K562 (cell line): Measurements from ENCODE around the gene TMEM39B. TPM values are rescaled to one million over a fixed set of nuclear protein-coding genes. Genes with fewer than 3 reads are reported as not detected.

Source experiments
- ATAC-seq: fragments of 200-7000 bp; cut with Tn5 transposase; 3 replicates; pipeline ENCODE4 v1.9.1; 2020; ENCODE audit warnings: moderate library complexity
- BruUV-seq: library from RNA; stranded (reverse); fragments of 400-500 nt; replicated peaks from 2 replicates; lab custom pipeline; 2021; lab: Mats Ljungman, UMichigan
- CTCF ChIA-PET: fragments of 300-600 bp; formaldehyde crosslinking; extraction: SDS; loops from one replicate; lab custom pipeline; 2021; ENCODE audit warnings: low intra/inter-chr PET ratio; lab: Yijun Ruan, JAX
- POLR2A ChIA-PET: fragments of 300-600, 350-650 bp; sonication (Branson Sonifier 250); formaldehyde crosslinking; extraction: SDS; loops from one replicate; lab custom pipeline; 2021; ENCODE audit warnings: antibody characterized with exemption, inconsistent platforms; lab: Yijun Ruan, JAX
- DNase-seq, 4 experiments: peaks; one replicate each; pipeline versions ENCODE4 v3.0.0 to v3.0.0-alpha.2; 2011 to 2018; ENCODE audit warnings: low spot score in 3 of 4, mixed read lengths in 3 of 4; ENCODE audit errors: extremely low read depth in 1 of 4
- FAIRE-seq: peaks from 2 replicates; lab custom pipeline; 2011; peaks lifted over from hg19 to GRCh38; lab: Jason Lieb, UNC
- H2AFZ ChIP-seq: 2 replicates; pipeline ENCODE4 v1.6.0; 2011; ENCODE audit warnings: low read depth, low read length, control low read depth, inconsistent platforms
- H3K27ac ChIP-seq: fragments of 200-600 bp; 3 replicates; pipeline ENCODE4 v1.8.0; 2011; ENCODE audit warnings: low read depth, mild to moderate bottlenecking, control low read depth, inconsistent platforms, low read length, moderate library complexity, mixed read lengths; ENCODE audit errors: extremely low read depth
- H3K27me3 ChIP-seq, 2 experiments: fragments of 300-600 bp in 1 of 2; 2 replicates in 1 of 2; 3 replicates in 1 of 2; pipeline versions ENCODE4 v1.6.0 to v1.8.0; 2011; ENCODE audit warnings: inconsistent platforms in 2 of 2, low read length in 2 of 2, mild to moderate bottlenecking in 1 of 2, mixed read lengths in 1 of 2, moderate library complexity in 1 of 2; ENCODE audit not compliant: control insufficient read depth in 2 of 2, insufficient read depth in 2 of 2
- H3K36me3 ChIP-seq: fragments of 300-600 bp; 3 replicates; pipeline ENCODE4 v1.8.0; 2011; ENCODE audit warnings: mild to moderate bottlenecking, low read length, inconsistent platforms; ENCODE audit not compliant: control insufficient read depth, insufficient read depth
- H3K4me1 ChIP-seq, 2 experiments: fragments of 200-600 bp in 1 of 2; replicated peaks in 1 of 2; 2 replicates in 1 of 2; 3 replicates in 1 of 2; pipeline versions ENCODE4 v1.5.1 to v1.8.0; 2011; ENCODE audit warnings: inconsistent platforms in 2 of 2, low read length in 2 of 2, mild to moderate bottlenecking in 1 of 2, mixed read lengths in 1 of 2, moderate library complexity in 1 of 2; ENCODE audit not compliant: control insufficient read depth in 2 of 2, insufficient read depth in 2 of 2
- H3K4me2 ChIP-seq: 2 replicates; pipeline ENCODE4 v1.6.1; 2011; ENCODE audit warnings: low read length, control low read depth, inconsistent platforms, mixed read lengths; ENCODE audit not compliant: insufficient read depth
- H3K4me3 ChIP-seq: fragments of 200-600 bp; sonication (generic), shearing (Covaris generic); 2 replicates; pipeline ENCODE4 v1.5.1; 2016; ENCODE audit warnings: control low read depth, inconsistent platforms
- H3K79me2 ChIP-seq: fragments of 200-600 bp; 3 replicates; pipeline ENCODE4 v1.8.0; 2011; ENCODE audit warnings: low read length, inconsistent platforms; ENCODE audit not compliant: control insufficient read depth, insufficient read depth
- H3K9ac ChIP-seq, 2 experiments: 2 replicates each; pipeline versions ENCODE4 v1.6.0 to v1.6.1; 2011; ENCODE audit warnings: low read depth in 2 of 2, low read length in 2 of 2, control low read depth in 1 of 2, inconsistent platforms in 1 of 2, mild to moderate bottlenecking in 1 of 2, mixed read lengths in 1 of 2; ENCODE audit not compliant: insufficient read depth in 1 of 2
- H3K9me1 ChIP-seq: one replicate; pipeline ENCODE4 v1.6.0; 2011; ENCODE audit warnings: inconsistent platforms, mild to moderate bottlenecking, low read length, moderate library complexity; ENCODE audit not compliant: control insufficient read depth, insufficient read depth
- H3K9me3 ChIP-seq: replicated peaks from 2 replicates; pipeline ENCODE4 v1.5.1; 2011; ENCODE audit warnings: low read depth, low read length, inconsistent platforms; ENCODE audit not compliant: control insufficient read depth, insufficient read depth
- H4K20me1 ChIP-seq: replicated peaks from 2 replicates; pipeline ENCODE4 v1.6.1; 2011; ENCODE audit warnings: low read length, inconsistent platforms, mixed read lengths; ENCODE audit not compliant: control insufficient read depth, insufficient read depth
- E4F1 ChIP-seq: fragments of 250-450 bp; sonication (Bioruptor Pico); IDR thresholded peaks from 2 replicates; pipeline ENCODE4 v1.5.0; 2021; ENCODE audit warnings: mild to moderate bottlenecking, borderline replicate concordance
- FIP1L1 ChIP-seq: fragments of 200-400 bp; formaldehyde crosslinking; IDR thresholded peaks from 2 replicates; pipeline ENCODE4 v1.6.1; 2018; ENCODE audit warnings: mild to moderate bottlenecking, low read depth, low read length; ENCODE audit not compliant: poor library complexity, severe bottlenecking
- KDM5B ChIP-seq: fragments of 200-600 bp; sonication (generic); IDR thresholded peaks from 2 replicates; pipeline ENCODE4 v1.6.1; 2012; ENCODE audit warnings: low read depth, mild to moderate bottlenecking, moderate library complexity, low read length, control low read depth, inconsistent platforms; ENCODE audit not compliant: insufficient replicate concordance
- MYNN ChIP-seq, 2 experiments: sonication (generic); formaldehyde crosslinking in 1 of 2; IDR thresholded peaks; 2 replicates each; pipeline versions ENCODE4 v1.5.0 to v1.6.1; 2016 to 2020; ENCODE audit warnings: antibody characterized with exemption in 1 of 2, missing genetic modification reagents in 1 of 2
- PML ChIP-seq: IDR thresholded peaks from 2 replicates; pipeline ENCODE4 v1.6.1; 2012; ENCODE audit warnings: low read length, inconsistent platforms
- POLR2A ChIP-seq: fragments of 450-650 bp; conservative IDR thresholded peaks from 2 replicates; pipeline ENCODE4 v1.6.1; 2016
- POLR2AphosphoS2 ChIP-seq: IDR thresholded peaks from 2 replicates; pipeline ENCODE4 v1.6.1; 2012; ENCODE audit warnings: low read length, improper control_type of control experiment
- SP1 ChIP-seq: sonication (generic); formaldehyde crosslinking; IDR thresholded peaks from 2 replicates; pipeline ENCODE4 v1.8.1; 2022; ENCODE audit warnings: mild to moderate bottlenecking, missing genetic modification reagents
- ZBTB2 ChIP-seq: fragments of 450-650 bp; IDR thresholded peaks from 2 replicates; pipeline ENCODE4 v1.6.1; 2016; ENCODE audit warnings: antibody characterized with exemption
- ZNF518B ChIP-seq: fragments of 250-450 bp; sonication (Bioruptor Pico); IDR thresholded peaks from 2 replicates; pipeline ENCODE4 v1.5.0; 2021; ENCODE audit warnings: mild to moderate bottlenecking, moderate library complexity
- WGBS: fragments of 100-300 bp; shearing (Covaris generic); methylation state at CpG from one replicate; pipeline ENCODE4 v1.1.6; 2016; ENCODE audit warnings: low coverage, mixed read lengths; ENCODE audit not compliant: insufficient coverage; ENCODE audit errors: missing lambda C conversion rate; 5-methylcytosine and 5-hydroxymethylcytosine counted together
- in situ Hi-C: fragments of 300-500 bp; cut with MboI; formaldehyde crosslinking; loops from 4 replicates; pipeline ENCODE4 v1.15.0; 2018; ENCODE audit warnings: inconsistent platforms, mixed read lengths
- intact Hi-C: fragments of 100-400 bp; cut with micrococcal nuclease; formaldehyde crosslinking; loops from 2 replicates; pipeline ENCODE4 v1.14.2; 2022
- polyA plus RNA-seq, 8 experiments: library from polyadenylated mRNA; depleted of rRNA in 4 of 8; stranded (reverse) in 5 of 8; unstranded in 3 of 8; fragments of >200 nt; fragmentation: Nextera tagmentation in 2 of 8; fragmentation: Illumina TruSeq in 1 of 8; extraction: Ambion mirVana in 2 of 8; extraction: Trizol in 1 of 8; gene quantifications; 2 replicates each; pipeline versions ENCODE4 v1.2.1 to v1.2.3, GENCODE V29; 2011 to 2014; ENCODE audit warnings: inconsistent platforms in 1 of 8, missing spikeins in 1 of 8
- total RNA-seq, 7 experiments: library from RNA; depleted of rRNA in 6 of 7; stranded (reverse); fragments of >200 nt in 6 of 7; fragmentation: Illumina TruSeq in 2 of 7; extraction: Trizol in 2 of 7; gene quantifications; 2 replicates each; pipeline versions ENCODE4 v1.2.1 to v1.2.3, GENCODE V29; 2011 to 2021; ENCODE audit warnings: low replicate concordance in 1 of 7

The TMEM39B gene
- total and polyA plus RNA-seq, 9 of the 15 experiments (the other 6 are each of a cell fraction or from before 2014, with no cell fraction given), result 0.92 to 28.5 (median 9.7) TPM

GRCh38 chr1:32060914-32061313 lies 11.8 kb upstream of the TMEM39B start (continued):
- TF ChIP-seq E4F1 (CRISPR knock-in tag) (no peak), ZBTB2 (no peak), FIP1L1 (no peak), SP1 (CRISPR knock-in tag) (no peak)

GRCh38 chr1:32062867-32063230 lies 9.9 kb upstream of the TMEM39B start:
- 94% methylated on average over 4 of the region's 4 CpGs for WGBS
- Histone ChIP-seq H3K27me3 (no peaks in the 10 kb centered on the region), H3K27ac (peak overlapping the region; percentile 61; the same call in 2 of the 3 replicates), H3K9me3 (no peaks in the 10 kb centered on the region), H2AFZ (no peak overlapping the region), H3K9me1 (no peaks in the 10 kb centered on the region), H3K4me2 (no peak overlapping the region), H3K4me1 (peaks cover 15 to 27% of the 10 kb centered on the region in 2 experiments), H4K20me1 (0 out of 2 replicates have a peak, but pooled peaks cover 6% of the 10 kb centered on the region), H3K36me3 (peaks cover 51% of the 10 kb centered on the region), H3K79me2 (no peaks in the 10 kb centered on the region)
- FAIRE-seq, result no peak
- POLR2A ChIA-PET, result interaction anchor here (0.5 to 3.6 kb wide), 9 partner anchors 9 to 385 kb away, joined by 3 to 17 read pairs (median 5); partner anchors contain the start of gene TMEM39B
- no peak for ATAC-seq
- in situ Hi-C loops, result loop anchor here (5.0 to 10.0 kb wide), 2 partner anchors 91 to 238 kb away; no protein-coding TSS in a partner anchor
- BruUV-seq, result no TSS peak
- 0 out of 2 replicates have a peak, but pooled peaks have one; percentile 29 for TF ChIP-seq POLR2A
- TF ChIP-seq MYNN (IDR thresholded peaks at IDR 0.05), result 0 out of 2 replicates have a peak, but pooled peaks have one; percentile 17
- TF ChIP-seq MYNN (CRISPR knock-in tag; IDR thresholded peaks at IDR 0.05), result no peak
- peak; percentile 21; the same call in 1 of the 2 replicates for TF ChIP-seq PML
- TF ChIP-seq ZNF518B (CRISPR knock-in tag), result no peak
- no peak for TF ChIP-seq KDM5B
- TF ChIP-seq POLR2AphosphoS2, result peak; percentile 18; the same call in 1 of the 2 replicates
- TF ChIP-seq, all 486 proteins: peak for 4
- H3K4me3 ChIP-seq, result no peak overlapping the region
- CTCF ChIA-PET, result interaction anchor here (0.7 to 1.6 kb wide), 7 partner anchors 10 to 300 kb away, joined by 3 to 6 read pairs (median 4); partner anchors contain the start of genes PTP4A2 and TMEM39B
- H3K9ac ChIP-seq, result peak overlapping the region; percentile 20 to 84; a peak in 3 of 4 replicates
- DNase-seq, result no peak
- intact Hi-C loops, result loop anchor here (1.0 to 10.0 kb wide), 4 partner anchors 86 to 352 kb away; partner anchors contain the start of gene SPOCD1
